MM.1S (cell line): Measurements from ENCODE around the gene MAJIN.

ENCODE experiments used
- EZH2 ChIP-seq: fragments of 300-600 bp; sonication (generic); optimal IDR thresholded peaks from 2 replicates; pipeline ENCODE3; 2017; ENCODE audit warnings: low read depth, mild to moderate bottlenecking, antibody characterized with exemption, low read length, mixed read lengths
- EZH2phosphoT487 ChIP-seq: fragments of 300-600 bp; sonication (generic); IDR thresholded peaks from 2 replicates; pipeline ENCODE4 v1.6.1; 2018; ENCODE audit warnings: antibody characterized with exemption, low read length
- TF ChIP-seq, protein P1 (sequence below): fragments of 300-600 bp; sonication (generic); IDR thresholded peaks from 2 replicates; pipeline ENCODE4 v1.5.1; 2016; ENCODE audit warnings: antibody characterized with exemption, low read length, mixed read lengths

DNA sequence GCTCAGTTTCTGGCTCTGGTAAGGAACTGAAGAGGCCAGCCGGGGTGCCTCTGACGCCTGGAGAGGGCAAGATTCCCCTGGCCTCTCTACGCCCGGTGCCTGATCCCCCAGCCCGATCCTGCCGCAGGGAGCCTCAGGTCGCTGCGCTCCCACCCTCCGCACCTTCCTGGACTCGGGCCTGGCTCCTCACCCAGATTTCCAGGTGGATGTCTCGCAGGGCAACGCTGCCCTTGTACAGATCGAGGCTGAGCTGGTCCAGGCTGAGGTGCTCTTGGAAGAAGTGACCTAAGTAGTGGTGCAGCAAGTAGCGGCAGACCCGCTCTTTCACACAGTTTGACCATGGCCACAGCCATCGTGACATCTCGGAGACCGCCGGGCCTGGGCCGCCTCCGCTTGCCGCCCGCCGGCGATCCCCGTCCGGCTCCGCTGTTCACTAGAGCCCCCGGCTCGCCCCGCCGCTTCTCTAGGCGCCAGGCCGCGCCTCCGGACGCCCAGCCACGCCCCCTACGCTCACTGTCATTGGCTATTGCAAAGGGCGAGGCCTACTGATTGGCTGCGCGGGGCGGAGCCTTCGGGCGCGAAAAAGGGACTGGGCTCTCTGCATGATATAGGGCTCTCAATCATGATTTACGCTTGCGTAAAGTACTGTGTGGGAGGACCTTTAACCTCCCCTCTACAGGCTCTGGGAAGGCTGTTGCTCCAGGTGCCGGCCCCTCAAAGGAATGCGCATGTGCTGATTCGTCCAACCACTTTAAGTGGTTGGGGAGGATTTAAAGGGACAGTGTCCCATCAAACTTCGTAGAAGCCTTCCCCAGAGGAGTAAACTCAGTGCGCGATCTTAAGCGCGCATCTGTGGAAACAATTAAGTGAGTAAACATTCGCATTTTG, 54.9 kb downstream of the MAJIN start, which contains the start of gene ATG2A:
- TF ChIP-seq, protein P1, sequence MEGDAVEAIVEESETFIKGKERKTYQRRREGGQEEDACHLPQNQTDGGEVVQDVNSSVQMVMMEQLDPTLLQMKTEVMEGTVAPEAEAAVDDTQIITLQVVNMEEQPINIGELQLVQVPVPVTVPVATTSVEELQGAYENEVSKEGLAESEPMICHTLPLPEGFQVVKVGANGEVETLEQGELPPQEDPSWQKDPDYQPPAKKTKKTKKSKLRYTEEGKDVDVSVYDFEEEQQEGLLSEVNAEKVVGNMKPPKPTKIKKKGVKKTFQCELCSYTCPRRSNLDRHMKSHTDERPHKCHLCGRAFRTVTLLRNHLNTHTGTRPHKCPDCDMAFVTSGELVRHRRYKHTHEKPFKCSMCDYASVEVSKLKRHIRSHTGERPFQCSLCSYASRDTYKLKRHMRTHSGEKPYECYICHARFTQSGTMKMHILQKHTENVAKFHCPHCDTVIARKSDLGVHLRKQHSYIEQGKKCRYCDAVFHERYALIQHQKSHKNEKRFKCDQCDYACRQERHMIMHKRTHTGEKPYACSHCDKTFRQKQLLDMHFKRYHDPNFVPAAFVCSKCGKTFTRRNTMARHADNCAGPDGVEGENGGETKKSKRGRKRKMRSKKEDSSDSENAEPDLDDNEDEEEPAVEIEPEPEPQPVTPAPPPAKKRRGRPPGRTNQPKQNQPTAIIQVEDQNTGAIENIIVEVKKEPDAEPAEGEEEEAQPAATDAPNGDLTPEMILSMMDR, result no peak
- no peak for TF ChIP-seq EZH2phosphoT487
- no peak for TF ChIP-seq EZH2
